NCI-H2029 (cell line): Measurements from ENCODE around the gene PDE11A.

Source experiments
- DNase-seq: peaks from one replicate; lab custom pipeline; 2025; lab: John Stamatoyannopoulos, UW

PDE11A gene

GRCh38 chr2:177758591-177759371 lies 313.8 kb downstream of the PDE11A start:
- DNase-seq = no peak

GRCh38 chr2:177756336-177756735 lies 316.2 kb downstream of the PDE11A start:
- DNase-seq = no peak

DNA sequence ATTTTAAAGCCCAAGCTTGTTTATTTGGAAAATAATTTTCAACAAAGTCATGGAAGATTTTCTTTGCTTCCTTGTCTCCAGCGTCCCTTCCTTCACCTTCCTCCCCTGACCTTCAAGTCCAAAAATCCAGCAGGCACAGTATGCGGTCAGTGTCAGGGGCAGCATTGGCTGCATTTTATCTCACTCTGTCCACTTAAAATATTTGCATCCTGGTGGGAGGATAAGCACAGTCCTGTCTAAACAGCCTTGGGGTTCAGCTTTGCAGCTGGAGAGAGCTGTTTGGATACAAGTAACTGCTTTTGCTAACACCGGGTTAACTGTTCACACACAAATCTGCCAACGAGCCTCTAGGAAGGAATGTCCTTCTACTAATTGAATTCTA lies 318.1 kb downstream of the PDE11A start:
- no peak for DNase-seq

GRCh38 chr2:177753682-177754491 lies 318.7 kb downstream of the PDE11A start:
- peak; percentile 79 for DNase-seq

GRCh38 chr2:177748360-177748759 lies 324.2 kb downstream of the PDE11A start:
- no peak for DNase-seq

DNA sequence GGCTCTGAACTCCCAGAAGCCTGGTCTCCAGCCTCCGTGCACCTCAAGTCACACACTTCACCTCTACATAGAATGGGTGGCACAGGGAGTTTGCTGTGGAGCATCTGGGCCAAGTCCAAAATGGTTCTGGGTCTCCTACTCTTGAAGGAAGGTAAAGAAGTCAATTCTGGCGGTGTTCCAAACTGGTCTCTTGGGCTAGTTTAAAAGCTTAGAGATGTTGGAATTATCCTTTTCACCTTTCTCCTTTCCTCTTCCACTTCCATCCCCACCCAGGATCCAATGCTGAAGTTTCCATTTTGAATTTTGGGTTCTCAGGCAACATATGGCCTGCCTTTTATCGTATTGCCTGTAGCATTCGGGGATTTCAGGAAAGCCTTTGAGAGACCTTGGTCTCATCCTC lies 325.2 kb downstream of the PDE11A start:
- no peak for DNase-seq

GRCh38 chr2:177746358-177746757 lies 326.2 kb downstream of the PDE11A start:
- DNase-seq = no peak

GRCh38 chr2:177745531-177745930 lies 327.0 kb downstream of the PDE11A start:
- DNase-seq = no peak

DNA sequence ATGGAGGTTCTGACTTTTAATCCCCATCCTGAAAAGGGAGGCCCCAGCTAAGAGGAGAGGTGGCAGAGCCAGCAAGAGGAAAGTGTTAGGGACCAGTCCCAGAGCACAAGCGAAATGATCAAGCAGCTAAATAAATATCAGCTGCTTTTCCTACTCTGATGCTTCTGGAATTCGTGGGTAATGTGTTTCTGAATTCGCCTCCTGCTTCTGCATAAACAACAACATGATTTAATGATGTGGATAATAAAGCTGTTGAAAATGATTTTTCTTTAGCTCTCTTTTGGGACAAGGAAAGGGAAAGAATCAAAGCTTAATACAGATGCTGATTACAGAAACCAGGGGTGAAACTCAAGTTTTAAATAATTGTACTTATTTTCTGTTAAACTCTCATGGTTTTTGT lies 329.7 kb downstream of the PDE11A start:
- no peak for DNase-seq

DNA sequence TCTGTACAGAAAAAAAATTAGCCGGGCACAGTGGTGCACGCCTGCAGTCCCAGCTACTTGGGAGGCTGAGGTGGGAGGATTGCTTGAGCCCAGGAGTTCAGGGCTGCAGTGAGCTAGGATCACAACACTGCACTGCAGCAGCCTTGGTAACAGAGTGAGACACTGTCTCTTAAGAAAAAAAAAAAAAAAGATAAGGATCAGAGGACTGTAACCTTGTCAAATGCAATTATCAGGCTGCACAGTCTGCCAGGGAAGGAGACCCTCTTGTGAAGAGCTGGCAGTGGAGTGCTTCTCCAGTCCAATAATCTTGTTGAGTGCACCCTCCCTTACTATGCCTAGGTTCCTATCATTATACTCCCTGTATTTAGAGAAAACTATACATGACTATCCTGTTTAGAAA lies 330.7 kb downstream of the PDE11A start:
- no peak for DNase-seq

GRCh38 chr2:177740700-177741099 lies 331.9 kb downstream of the PDE11A start:
- no peak for DNase-seq

DNA sequence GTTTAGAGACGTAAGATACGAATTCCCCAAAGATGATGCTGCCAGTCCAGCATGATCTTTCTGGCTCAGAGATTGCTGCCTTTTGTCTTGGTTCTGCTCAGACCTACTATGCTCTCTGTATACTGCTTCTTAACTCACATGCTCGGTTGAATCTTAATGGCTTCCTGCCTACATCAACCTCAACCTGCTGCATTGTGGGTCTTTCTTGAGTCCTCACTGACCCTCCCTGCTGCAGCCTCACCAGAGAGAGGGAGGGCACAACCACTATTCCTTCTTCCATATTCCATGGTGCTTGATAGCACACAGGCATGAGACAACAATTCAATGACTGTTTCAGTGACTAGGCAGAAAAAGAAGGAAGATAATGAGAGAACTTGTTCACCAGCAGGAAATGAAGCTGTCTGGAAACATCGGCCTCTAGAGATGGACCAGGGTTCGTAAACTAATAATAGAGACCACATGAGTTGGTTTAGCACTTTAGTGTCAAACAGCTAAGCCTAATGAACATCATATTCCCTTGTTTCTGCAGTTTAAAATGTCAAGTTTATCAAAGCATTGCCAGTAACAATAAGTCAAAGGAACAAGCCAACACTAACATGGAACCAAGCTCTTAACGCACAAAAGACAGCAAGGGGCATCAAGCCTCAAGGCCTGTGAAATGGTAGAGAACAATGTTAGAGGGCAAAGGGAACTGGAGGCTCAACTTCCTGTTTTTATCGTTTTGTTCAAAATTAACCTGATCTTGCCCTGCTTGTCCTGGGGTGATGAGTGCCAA lies 333.9 kb downstream of the PDE11A start:
- no peak for DNase-seq

DNA sequence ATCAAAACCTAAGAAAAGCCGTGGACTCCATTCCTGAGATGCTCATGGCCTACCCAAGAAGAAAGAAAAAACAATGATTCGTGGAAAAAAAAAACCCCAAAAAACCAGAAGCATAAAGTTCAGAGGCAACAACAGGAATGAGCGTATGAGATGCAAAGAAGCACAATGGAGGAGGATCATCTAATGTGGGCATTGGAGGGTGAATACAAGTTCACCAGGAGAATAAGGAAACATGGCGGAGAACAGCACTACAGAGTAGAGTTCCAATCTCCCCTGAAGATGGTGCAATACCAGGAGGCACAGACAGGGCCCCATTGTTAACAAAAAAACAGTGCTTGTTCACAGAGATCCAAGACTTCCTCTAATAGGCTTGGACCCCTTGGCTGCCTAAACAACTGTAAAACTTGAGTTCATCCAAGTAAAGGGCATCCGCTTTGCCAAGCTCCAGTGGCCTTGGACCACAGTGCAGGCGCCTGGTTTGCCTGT lies 337.2 kb downstream of the PDE11A start:
- DNase-seq = no peak

- DNase-seq = no peak
Measured at GRCh38 chr2:177733322-177733855, 339.2 kb downstream of the PDE11A start.

- no peak for DNase-seq
Measured at GRCh38 chr2:177731384-177731783, 341.2 kb downstream of the PDE11A start.

DNA sequence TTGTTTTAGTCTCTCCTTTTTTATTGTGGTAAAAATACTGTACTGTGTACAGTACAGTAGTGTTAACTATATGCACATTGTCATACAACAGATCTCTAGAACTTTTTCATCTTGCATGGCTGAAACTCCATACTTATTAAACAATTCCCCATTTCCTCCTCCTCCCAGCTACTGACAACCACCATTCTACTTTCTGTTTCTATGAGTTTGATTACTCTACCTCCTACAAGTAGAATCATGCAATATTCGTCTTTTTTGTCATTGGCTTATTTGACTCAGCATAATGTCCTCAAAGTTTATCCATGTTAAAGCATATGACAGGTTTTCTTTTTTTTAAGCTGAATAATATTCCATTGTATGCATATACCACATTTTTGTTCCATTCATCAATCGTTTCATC lies 341.8 kb downstream of the PDE11A start:
- DNase-seq = no peak

DNA sequence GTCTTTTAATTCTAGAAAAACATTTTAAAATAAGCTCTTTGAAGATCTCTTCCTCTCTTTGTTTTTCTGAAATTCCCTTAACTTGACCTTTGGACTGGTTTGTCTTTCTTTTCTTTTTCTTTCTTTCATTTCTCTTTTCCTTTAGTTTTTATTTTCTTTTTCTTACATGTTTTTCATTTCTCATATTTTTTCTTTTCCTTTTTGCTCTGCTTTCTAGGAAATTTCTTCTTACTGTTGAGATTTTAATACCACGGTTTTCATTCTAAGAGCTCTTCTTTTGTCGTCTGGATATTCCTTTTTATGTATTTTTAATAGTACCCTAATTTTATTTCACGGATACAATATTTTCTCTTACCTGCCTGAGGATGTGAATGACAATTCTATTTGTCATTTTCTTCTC lies 342.2 kb downstream of the PDE11A start:
- no peak for DNase-seq

GRCh38 chr2:177728920-177729319 lies 343.7 kb downstream of the PDE11A start:
- no peak for DNase-seq

DNA sequence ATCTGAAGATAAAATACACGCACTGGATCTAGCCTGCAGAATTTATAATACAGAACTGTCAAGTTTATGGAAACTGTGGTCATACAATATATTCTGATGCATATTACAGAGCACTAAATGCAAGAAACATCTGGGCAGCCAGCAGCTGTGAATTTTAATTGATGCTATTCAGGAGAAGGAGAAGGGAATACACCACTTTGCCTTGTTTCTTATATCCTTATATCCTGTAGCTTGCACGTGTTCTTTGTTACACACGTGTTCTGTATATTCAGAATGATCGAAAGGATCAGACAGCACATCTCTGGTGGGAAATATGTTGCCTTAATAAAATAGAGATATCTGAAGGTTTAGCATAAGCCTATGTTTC lies 344.2 kb downstream of the PDE11A start:
- DNase-seq = no peak

GRCh38 chr2:177727577-177728398 lies 344.8 kb downstream of the PDE11A start:
- no peak for DNase-seq

DNA sequence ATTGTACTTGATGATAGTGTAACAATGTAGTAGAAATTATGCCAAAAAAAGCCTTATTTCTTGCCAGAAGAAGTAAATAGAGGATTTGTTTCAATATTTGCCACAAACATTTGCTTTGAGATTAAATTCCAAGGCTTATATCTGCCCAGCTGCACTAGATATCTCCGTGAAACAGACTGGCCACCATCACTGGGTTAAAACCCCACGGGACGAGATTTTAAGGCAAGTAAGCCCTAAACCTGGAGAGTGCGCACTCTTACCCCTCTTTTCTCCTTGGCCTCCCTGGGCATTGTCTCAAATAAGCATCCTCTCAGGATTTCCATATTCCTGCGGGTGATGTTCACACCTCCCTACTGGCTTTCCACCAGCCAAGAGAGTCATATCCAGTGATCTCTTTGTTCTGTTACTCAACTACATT lies 345.6 kb downstream of the PDE11A start:
- no peak for DNase-seq
